WERI-Rb-1 (cell line): ENCODE results near the gene PBX4.

Source experiments
- DNase-seq: peaks from one replicate; pipeline ENCODE4 v3.0.0-alpha.2; 2020
- H3K27ac ChIP-seq: fragments of 250-450 bp; sonication (Bioruptor Pico); 2 replicates; pipeline ENCODE4 v1.5.1; 2020; ENCODE audit warnings: mild to moderate bottlenecking, moderate library complexity
- H3K27me3 ChIP-seq: fragments of 250-450 bp; sonication (Bioruptor Pico); 2 replicates; pipeline ENCODE4 v1.5.1; 2021; ENCODE audit warnings: mild to moderate bottlenecking, low read depth, moderate library complexity; ENCODE audit not compliant: insufficient read depth, severe bottlenecking
- H3K36me3 ChIP-seq: fragments of 250-450 bp; sonication (Bioruptor Pico); 2 replicates; pipeline ENCODE4 v1.5.1; 2020; ENCODE audit warnings: mild to moderate bottlenecking, moderate library complexity
- H3K4me3 ChIP-seq: 2 replicates; pipeline ENCODE4 v1.5.1; 2011; ENCODE audit warnings: low read depth, mild to moderate bottlenecking, control low read depth, low read length
- H3K9me3 ChIP-seq: fragments of 250-450 bp; sonication (Bioruptor Pico); 2 replicates; pipeline ENCODE4 v1.5.1; 2021; ENCODE audit warnings: mild to moderate bottlenecking, moderate library complexity; ENCODE audit not compliant: severe bottlenecking
- TF ChIP-seq, protein P1 (sequence below): IDR thresholded peaks from 2 replicates; pipeline ENCODE4 v1.5.1; 2011; ENCODE audit warnings: low read depth, mild to moderate bottlenecking, control low read depth, inconsistent platforms, low read length

The PBX4 gene

DNA sequence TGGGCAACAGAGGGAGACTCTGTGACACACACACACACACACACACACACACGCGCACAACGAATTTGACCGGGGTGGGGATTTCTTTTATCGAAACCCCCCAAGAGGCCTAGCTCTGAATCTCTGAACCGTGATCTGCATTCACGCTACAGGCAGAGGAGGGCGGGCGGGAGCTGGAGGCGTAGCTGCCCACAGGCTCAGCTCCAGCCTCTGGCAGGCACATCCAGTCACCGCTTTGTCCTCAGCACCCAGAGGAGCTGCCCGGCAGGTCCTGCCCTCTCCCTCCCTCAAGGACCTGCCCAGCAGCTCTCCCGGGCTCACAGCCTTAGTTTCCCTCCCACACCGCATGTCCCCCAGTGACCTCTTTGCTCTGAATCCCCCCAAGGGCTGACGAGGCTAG lies 60.4 kb downstream of the PBX4 start:
- no peak overlapping the region for H3K27ac ChIP-seq
- H3K9me3 ChIP-seq = no peaks in the 10 kb centered on the region
- no peaks in the 10 kb centered on the region for H3K36me3 ChIP-seq
- H3K27me3 ChIP-seq = no peaks in the 10 kb centered on the region
- H3K4me3 ChIP-seq = no peak overlapping the region
- DNase-seq = no peak
- TF ChIP-seq, protein P1, sequence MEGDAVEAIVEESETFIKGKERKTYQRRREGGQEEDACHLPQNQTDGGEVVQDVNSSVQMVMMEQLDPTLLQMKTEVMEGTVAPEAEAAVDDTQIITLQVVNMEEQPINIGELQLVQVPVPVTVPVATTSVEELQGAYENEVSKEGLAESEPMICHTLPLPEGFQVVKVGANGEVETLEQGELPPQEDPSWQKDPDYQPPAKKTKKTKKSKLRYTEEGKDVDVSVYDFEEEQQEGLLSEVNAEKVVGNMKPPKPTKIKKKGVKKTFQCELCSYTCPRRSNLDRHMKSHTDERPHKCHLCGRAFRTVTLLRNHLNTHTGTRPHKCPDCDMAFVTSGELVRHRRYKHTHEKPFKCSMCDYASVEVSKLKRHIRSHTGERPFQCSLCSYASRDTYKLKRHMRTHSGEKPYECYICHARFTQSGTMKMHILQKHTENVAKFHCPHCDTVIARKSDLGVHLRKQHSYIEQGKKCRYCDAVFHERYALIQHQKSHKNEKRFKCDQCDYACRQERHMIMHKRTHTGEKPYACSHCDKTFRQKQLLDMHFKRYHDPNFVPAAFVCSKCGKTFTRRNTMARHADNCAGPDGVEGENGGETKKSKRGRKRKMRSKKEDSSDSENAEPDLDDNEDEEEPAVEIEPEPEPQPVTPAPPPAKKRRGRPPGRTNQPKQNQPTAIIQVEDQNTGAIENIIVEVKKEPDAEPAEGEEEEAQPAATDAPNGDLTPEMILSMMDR = no peak

DNA sequence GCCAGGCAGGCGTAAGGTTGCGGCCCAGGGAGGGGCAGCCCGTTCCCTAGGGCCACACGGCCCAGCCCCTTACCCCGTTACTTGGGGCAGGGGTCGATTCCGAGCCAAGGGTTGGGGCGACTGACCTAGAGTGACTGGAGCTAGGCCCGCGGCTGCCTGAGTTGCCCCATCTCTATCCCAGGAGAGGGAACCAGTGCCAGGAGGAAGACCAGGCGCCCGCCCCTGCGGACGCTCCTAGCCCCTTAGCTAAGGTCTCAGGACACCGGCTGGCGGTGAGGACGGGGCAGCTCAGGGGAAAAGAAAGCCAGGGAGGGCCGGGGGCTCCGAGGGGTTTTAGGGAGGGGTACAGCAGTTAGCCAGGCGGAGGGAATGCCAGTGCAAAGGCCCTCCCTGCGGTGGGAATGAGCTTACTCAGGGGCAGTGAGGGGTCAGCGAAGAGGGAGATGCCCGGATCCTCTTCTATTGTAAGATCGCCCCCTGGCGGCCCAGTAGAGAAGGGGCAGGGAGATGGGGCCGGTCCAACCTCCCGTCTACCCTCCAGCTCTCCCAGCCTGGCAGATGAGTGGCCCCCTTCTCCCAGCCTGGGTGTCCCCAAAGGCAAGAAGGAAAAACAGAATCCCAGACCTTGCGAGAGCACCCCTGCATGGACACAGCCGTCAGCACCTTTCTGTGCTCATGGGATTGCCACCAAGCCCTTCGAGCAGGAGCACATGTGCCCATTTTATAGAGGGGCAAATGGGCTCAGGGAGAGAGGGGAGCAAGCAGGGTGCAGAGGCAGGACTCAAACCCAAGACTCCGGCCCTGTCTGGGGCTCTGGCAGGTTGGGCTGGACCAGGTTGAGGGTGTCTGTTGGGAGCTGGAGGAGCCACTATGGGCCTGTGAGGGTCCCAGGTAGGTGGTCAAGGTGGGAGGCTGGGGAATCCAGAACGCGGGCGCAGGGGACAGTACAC lies 64.1 kb downstream of the PBX4 start:
- Histone ChIP-seq H3K27ac (no peak overlapping the region), H3K9me3 (no peaks in the 10 kb centered on the region), H3K27me3 (no peaks in the 10 kb centered on the region), H3K36me3 (no peaks in the 10 kb centered on the region), H3K4me3 (no peak overlapping the region)
- TF ChIP-seq, protein P1 = peak; percentile 88
- peak; percentile 55 for DNase-seq

DNA sequence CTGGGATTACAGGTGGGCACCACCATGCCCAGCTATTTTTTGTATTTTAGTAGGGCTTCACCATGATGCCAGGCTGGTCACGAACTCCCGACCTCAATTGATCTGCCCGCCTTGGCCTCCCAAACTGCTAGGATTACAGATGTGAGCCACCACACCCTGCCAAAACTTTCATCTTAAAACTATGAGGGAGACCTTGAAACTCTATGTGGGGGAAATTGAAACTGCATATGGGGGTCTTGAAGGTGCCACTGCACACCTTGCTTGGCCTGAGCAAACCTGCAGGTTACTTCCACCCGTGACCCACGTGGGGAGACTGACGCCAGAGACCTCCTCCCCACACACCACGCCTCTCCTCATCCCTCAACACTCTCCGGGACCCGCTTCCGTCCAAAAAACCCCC lies 64.8 kb downstream of the PBX4 start:
- H3K9me3 ChIP-seq = no peaks in the 10 kb centered on the region
- no peak overlapping the region for H3K4me3 ChIP-seq
- DNase-seq = no peak
- H3K36me3 ChIP-seq = no peaks in the 10 kb centered on the region
- H3K27me3 ChIP-seq = no peaks in the 10 kb centered on the region
- no peak overlapping the region for H3K27ac ChIP-seq
- TF ChIP-seq, protein P1 = no peak

DNA sequence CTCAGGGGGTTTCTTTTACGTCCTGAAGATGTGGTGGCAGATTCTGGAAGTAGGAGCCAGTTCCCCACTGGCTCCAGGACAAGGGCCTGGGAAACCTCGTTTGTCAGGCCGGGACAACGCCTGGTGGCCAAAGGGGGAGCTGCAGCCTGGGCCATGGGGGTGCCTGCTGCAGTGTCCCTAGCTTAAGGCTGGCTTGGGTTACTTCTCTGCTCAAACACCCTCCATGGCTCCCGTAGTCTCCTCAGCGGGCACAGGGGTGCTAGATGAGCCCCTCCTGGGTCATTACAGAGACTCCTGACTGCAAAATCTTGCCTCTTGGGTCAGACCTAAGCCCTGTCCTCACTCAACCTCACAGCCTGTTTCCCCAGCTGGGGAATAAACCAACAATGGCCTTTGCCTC lies 65.7 kb downstream of the PBX4 start:
- Histone ChIP-seq H3K27ac (no peak overlapping the region), H3K9me3 (no peaks in the 10 kb centered on the region), H3K4me3 (no peak overlapping the region), H3K27me3 (no peaks in the 10 kb centered on the region), H3K36me3 (no peaks in the 10 kb centered on the region)
- peak; percentile 58 for DNase-seq
- TF ChIP-seq, protein P1 = peak; percentile 79

DNA sequence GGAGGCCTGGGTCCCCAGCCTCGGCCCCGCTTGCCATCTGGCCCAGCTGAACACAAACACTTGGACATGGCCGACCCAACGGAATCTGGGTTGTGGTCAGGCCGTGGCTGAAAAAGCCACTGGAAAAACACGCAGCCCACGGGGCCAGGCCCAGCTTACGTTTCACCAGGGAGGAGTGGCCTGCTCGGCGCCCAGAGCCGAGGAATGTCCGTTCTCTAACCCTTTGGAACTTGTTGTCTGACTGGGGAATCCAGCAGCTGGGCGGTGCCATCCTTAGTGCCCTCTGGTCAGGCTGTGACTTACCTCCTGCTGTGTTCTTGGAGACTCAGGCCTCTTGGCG lies 66.7 kb downstream of the PBX4 start:
- no peaks in the 10 kb centered on the region for H3K36me3 ChIP-seq
- no peak overlapping the region for H3K4me3 ChIP-seq
- no peaks in the 10 kb centered on the region for H3K27me3 ChIP-seq
- no peaks in the 10 kb centered on the region for H3K9me3 ChIP-seq
- H3K27ac ChIP-seq = no peak overlapping the region
- DNase-seq = no peak
- TF ChIP-seq, protein P1 = no peak
